ENCODE results near the gene SLC25A31.

GRCh38 chr4:127809173-127809800, 79.1 kb downstream of the SLC25A31 start:
- TF ChIP-seq CTCF (IDR thresholded peaks at IDR 0.05 in 4 of 5, conservative IDR thresholded peaks at IDR 0.05 in 1 of 5): no peak
- TF ChIP-seq POLR2A (IDR thresholded peaks at IDR 0.05): no peak
